HepG2 (cell line): Measurements from ENCODE around the gene ANKRD52. TPM values are rescaled to one million over a fixed set of nuclear protein-coding genes. Genes with fewer than 3 reads are reported as not detected.

Experiments used
- ARNT2 ChIP-seq: sonication (generic); formaldehyde crosslinking; IDR thresholded peaks from 2 replicates; pipeline ENCODE4 v1.8.0; 2022; ENCODE audit warnings: mild to moderate bottlenecking, low read depth, missing genetic modification reagents, moderate library complexity
- CCAR2 ChIP-seq: fragments of 200-400 bp; formaldehyde crosslinking; optimal IDR thresholded peaks from 2 replicates; pipeline ENCODE3; 2018; ENCODE audit warnings: low read depth, mild to moderate bottlenecking, low read length, moderate library complexity
- DZIP1 ChIP-seq: sonication (generic); formaldehyde crosslinking; IDR thresholded peaks from 2 replicates; pipeline ENCODE4 v1.5.0; 2020; ENCODE audit warnings: mild to moderate bottlenecking, missing genetic modification reagents
- GTF2F1 ChIP-seq: fragments of 150-350 bp; IDR thresholded peaks from 2 replicates; pipeline ENCODE4 v1.6.1; 2014; ENCODE audit warnings: low read length
- JUND ChIP-seq: sonication (generic); formaldehyde crosslinking; IDR thresholded peaks from 2 replicates; pipeline ENCODE4 v1.8.0; 2022; ENCODE audit warnings: mild to moderate bottlenecking, missing genetic modification reagents
- MYPOP ChIP-seq: sonication (generic); formaldehyde crosslinking; IDR thresholded peaks from 2 replicates; pipeline ENCODE4 v1.8.1; 2023; ENCODE audit warnings: mild to moderate bottlenecking, moderate library complexity, missing genetic modification reagents
- NAIF1 ChIP-seq: sonication (generic); formaldehyde crosslinking; IDR thresholded peaks from 2 replicates; pipeline ENCODE4 v1.5.0; 2020; ENCODE audit warnings: mild to moderate bottlenecking, missing genetic modification reagents, borderline replicate concordance
- NR2C2 ChIP-seq: sonication (generic); formaldehyde crosslinking; IDR thresholded peaks from 2 replicates; pipeline ENCODE4 v1.4.0; 2020; ENCODE audit warnings: missing genetic modification reagents, mild to moderate bottlenecking, moderate library complexity, borderline replicate concordance
- PITX1 ChIP-seq: sonication (generic); formaldehyde crosslinking; IDR thresholded peaks from 2 replicates; pipeline ENCODE4 v1.5.1; 2020; ENCODE audit warnings: mild to moderate bottlenecking, missing genetic modification reagents
- PREB ChIP-seq: sonication (generic); formaldehyde crosslinking; IDR thresholded peaks from 2 replicates; pipeline ENCODE4 v1.4.0; 2020; ENCODE audit warnings: missing genetic modification reagents
- SSRP1 ChIP-seq: IDR thresholded peaks from 2 replicates; pipeline ENCODE4 v1.6.1; 2016; ENCODE audit warnings: control low read depth
- SUZ12 ChIP-seq: fragments of 150-350 bp; IDR thresholded peaks from 2 replicates; pipeline ENCODE4 v1.6.1; 2014; ENCODE audit warnings: low read depth, low read length
- ZNF615 ChIP-seq: sonication (generic); formaldehyde crosslinking; IDR thresholded peaks from 2 replicates; pipeline ENCODE4 v1.5.0; 2020; ENCODE audit warnings: mild to moderate bottlenecking, missing genetic modification reagents, borderline replicate concordance
- polyA plus RNA-seq, 8 experiments: library from polyadenylated mRNA; depleted of rRNA in 3 of 8; stranded (reverse) in 7 of 8; unstranded in 1 of 8; fragments of >200 nt; fragmentation: Illumina TruSeq in 4 of 8; extraction: Trizol in 4 of 8; gene quantifications; 2 replicates each; pipeline versions ENCODE4 v1.2.1 to v1.2.3, GENCODE V29; 2011 to 2016; ENCODE audit warnings: low read depth in 4 of 8, missing spikeins in 1 of 8, mixed read lengths in 1 of 8; ENCODE audit not compliant: insufficient read depth in 1 of 8
- total RNA-seq, 5 experiments: library from RNA; depleted of rRNA; stranded (reverse); fragments of >200 nt; fragmentation: Illumina TruSeq; extraction: Trizol; gene quantifications; 2 replicates each; pipeline ENCODE4 v1.2.3, GENCODE V29; 2016; ENCODE audit warnings: low read depth in 1 of 5
- TF ChIP-seq, protein P1 (sequence below): IDR thresholded peaks from 2 replicates; pipeline ENCODE4 v1.6.1; 2012; ENCODE audit warnings: low read depth, low read length, improper control_type of control experiment
- TF ChIP-seq, protein P2 (sequence below): IDR thresholded peaks from 2 replicates; pipeline ENCODE4 v1.6.1; 2016; ENCODE audit warnings: missing biosample characterization, missing genetic modification reagents, low read depth
- TF ChIP-seq, protein P3 (sequence below): sonication (generic); formaldehyde crosslinking; IDR thresholded peaks from 2 replicates; pipeline ENCODE4 v1.5.1; 2020; ENCODE audit warnings: missing genetic modification reagents, mild to moderate bottlenecking, borderline replicate concordance

ANKRD52 gene
- total and polyA plus RNA-seq, 2 of the 13 experiments (the other 11 are each of a cell fraction or from before 2014, with no cell fraction given), result 7.8 to 9.2 TPM

- TF ChIP-seq JUND (CRISPR knock-in tag) (0 out of 2 replicates have a peak, but pooled peaks have one; percentile 20), DZIP1 (CRISPR knock-in tag) (no peak), PITX1 (no peak; the same call in 1 of the 2 replicates), SSRP1 (CRISPR knock-in tag) (no peak), CCAR2 (no peak), ZNF615 (CRISPR knock-in tag) (no peak), PREB (CRISPR knock-in tag) (no peak), SUZ12 (no peak), GTF2F1 (no peak), NR2C2 (peak; percentile 77), ARNT2 (no peak), MYPOP (CRISPR knock-in tag) (peak; percentile 41; the same call in 1 of the 2 replicates), NAIF1 (peak; percentile 37; the same call in 1 of the 2 replicates)
- TF ChIP-seq, protein P1, sequence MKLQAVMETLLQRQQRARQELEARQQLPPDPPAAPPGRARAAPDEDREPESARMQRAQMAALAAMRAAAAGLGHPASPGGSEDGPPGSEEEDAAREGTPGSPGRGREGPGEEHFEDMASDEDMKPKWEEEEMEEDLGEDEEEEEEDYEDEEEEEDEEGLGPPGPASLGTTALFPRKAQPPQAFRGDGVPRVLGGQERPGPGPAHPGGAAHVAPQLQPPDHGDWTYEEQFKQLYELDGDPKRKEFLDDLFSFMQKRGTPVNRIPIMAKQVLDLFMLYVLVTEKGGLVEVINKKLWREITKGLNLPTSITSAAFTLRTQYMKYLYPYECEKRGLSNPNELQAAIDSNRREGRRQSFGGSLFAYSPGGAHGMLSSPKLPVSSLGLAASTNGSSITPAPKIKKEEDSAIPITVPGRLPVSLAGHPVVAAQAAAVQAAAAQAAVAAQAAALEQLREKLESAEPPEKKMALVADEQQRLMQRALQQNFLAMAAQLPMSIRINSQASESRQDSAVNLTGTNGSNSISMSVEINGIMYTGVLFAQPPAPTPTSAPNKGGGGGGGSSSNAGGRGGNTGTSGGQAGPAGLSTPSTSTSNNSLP, result no peak
- TF ChIP-seq, protein P2, sequence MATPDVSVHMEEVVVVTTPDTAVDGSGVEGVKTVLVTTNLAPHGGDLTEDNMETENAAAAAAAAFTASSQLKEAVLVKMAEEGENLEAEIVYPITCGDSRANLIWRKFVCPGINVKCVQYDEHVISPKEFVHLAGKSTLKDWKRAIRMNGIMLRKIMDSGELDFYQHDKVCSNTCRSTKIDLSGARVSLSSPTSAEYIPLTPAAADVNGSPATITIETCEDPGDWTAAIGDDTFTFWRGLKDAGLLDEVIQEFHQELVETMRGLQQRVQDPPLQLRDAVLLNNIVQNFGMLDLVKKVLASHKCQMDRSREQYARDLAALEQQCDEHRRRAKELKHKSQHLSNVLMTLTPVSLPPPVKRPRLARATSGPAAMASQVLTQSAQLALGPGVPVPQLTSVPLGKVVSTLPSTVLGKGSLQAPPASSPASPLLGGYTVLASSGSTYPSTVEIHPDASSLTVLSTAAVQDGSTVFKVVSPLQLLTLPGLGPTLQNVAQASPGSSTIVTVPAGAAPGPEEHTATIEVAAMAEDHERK (CRISPR knock-in tag), result no peak
- TF ChIP-seq, protein P3, sequence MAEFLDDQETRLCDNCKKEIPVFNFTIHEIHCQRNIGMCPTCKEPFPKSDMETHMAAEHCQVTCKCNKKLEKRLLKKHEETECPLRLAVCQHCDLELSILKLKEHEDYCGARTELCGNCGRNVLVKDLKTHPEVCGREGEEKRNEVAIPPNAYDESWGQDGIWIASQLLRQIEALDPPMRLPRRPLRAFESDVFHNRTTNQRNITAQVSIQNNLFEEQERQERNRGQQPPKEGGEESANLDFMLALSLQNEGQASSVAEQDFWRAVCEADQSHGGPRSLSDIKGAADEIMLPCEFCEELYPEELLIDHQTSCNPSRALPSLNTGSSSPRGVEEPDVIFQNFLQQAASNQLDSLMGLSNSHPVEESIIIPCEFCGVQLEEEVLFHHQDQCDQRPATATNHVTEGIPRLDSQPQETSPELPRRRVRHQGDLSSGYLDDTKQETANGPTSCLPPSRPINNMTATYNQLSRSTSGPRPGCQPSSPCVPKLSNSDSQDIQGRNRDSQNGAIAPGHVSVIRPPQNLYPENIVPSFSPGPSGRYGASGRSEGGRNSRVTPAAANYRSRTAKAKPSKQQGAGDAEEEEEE (CRISPR knock-in tag), result no peak
Observed at GRCh38 chr12:56221757-56222530, 36.2 kb downstream of the ANKRD52 start, which contains the start of gene RNF41 (continued).
